Peyer's patch (tissue), 4 donors: ENCODE data around the gene TEDC1.

Experiments used
- CTCF ChIP-seq, 6 experiments: fragments of 450-650 bp in 4 of 6; fragments of 200-600 bp in 2 of 6; sonication (generic) in 1 of 6; IDR thresholded peaks; one replicate each; pipeline ENCODE4 v1.5.1; 2017 to 2019; ENCODE audit warnings: antibody characterized with exemption in 6 of 6, mild to moderate bottlenecking in 3 of 6, moderate library complexity in 1 of 6
- POLR2A ChIP-seq, 2 donors: fragments of 450-650 bp; IDR thresholded peaks; one replicate each; pipeline ENCODE4 v1.5.1; 2017; ENCODE audit warnings: antibody characterized with exemption in 2 of 2, mild to moderate bottlenecking in 2 of 2, moderate library complexity in 2 of 2

GRCh38 chr14:105456736-105457617, 34.1 kb upstream of the TEDC1 start:
- no peak for TF ChIP-seq CTCF (IDR thresholded peaks at IDR 0.05)
- TF ChIP-seq POLR2A (IDR thresholded peaks at IDR 0.05): no peak
